Measurements from ENCODE around the gene THRB.

Gene THRB

DNA sequence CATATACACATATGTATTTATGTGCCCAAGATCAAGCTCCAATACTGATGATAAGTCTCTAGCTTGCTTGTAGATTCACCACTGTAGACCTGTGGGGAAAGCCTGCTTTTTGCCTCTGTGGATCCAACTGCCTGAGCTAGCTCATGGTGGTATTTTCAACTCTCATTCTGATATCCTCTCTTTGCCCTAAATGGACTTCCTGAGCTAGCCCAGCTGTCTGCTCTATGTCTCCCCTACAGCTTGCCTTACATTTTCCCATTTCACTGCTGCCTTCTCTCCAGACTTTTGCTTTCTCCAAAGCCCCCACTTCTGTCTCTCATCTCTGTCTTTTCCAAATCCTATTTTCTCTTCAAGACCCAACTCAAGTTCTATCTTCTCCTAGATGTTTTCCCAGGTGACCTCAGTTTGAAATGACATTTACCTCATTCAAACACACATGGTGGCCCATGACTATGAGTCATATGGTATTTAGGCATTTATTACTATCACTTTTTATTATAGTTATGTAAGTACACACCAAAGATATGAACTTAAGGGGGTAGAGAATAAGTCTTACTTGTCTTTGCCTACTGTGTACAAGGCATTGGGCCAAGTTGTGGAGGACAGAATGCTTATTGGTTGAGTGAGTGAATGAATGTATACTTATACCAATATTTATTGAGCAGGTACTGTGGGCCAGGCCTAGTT lies 357.9 kb downstream of the THRB start:
- no peak overlapping the region for H3K9ac ChIP-seq
- H3K4me1 ChIP-seq: peaks cover 5% of the 10 kb centered on the region
- no peak overlapping the region for H2AFZ ChIP-seq

DNA sequence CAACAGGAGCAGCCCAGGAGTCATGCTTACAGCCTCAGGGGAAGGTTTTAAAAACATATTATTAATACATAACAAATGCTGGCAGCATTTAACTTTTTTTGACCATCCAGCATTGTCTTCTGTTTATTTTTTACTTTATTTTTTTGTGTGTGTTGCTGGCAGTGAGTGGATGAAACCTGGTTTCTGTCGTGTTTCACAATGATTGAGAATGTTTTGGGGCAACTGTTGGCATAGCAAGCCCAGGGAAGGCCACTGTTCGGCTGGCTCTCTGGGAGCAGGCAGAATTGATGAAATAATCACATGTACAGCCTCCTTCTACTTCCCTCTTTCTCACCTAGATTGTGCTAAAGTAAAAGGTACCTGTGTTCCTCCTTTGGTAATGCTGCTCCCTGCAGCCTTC lies 359.4 kb downstream of the THRB start:
- TF ChIP-seq, protein P1, sequence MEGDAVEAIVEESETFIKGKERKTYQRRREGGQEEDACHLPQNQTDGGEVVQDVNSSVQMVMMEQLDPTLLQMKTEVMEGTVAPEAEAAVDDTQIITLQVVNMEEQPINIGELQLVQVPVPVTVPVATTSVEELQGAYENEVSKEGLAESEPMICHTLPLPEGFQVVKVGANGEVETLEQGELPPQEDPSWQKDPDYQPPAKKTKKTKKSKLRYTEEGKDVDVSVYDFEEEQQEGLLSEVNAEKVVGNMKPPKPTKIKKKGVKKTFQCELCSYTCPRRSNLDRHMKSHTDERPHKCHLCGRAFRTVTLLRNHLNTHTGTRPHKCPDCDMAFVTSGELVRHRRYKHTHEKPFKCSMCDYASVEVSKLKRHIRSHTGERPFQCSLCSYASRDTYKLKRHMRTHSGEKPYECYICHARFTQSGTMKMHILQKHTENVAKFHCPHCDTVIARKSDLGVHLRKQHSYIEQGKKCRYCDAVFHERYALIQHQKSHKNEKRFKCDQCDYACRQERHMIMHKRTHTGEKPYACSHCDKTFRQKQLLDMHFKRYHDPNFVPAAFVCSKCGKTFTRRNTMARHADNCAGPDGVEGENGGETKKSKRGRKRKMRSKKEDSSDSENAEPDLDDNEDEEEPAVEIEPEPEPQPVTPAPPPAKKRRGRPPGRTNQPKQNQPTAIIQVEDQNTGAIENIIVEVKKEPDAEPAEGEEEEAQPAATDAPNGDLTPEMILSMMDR (IDR thresholded peaks at IDR 0.05): no peak
- Histone ChIP-seq H3K27me3 (ENCODE audit: control insufficient read depth, insufficient read depth, low read length) (no peaks in the 10 kb centered on the region), H3K9me3 (ENCODE audit: control insufficient read depth, low read length) (no peaks in the 10 kb centered on the region), H3K4me2 (ENCODE audit: low read length) (no peak overlapping the region), H3K36me3 (ENCODE audit: control insufficient read depth, insufficient read depth, low read length) (no peaks in the 10 kb centered on the region), H3K79me2 (no peaks in the 10 kb centered on the region), H3K27ac (no peak overlapping the region), H3K4me3 (ENCODE audit: low read depth, low read length) (no peak overlapping the region), H3K9ac (no peak overlapping the region), H2AFZ (no peak overlapping the region), H3K4me1 (peaks cover 5% of the 10 kb centered on the region)

More for the DNA sequence above, 357.9 kb downstream of the THRB start:
- TF ChIP-seq, protein P1 (IDR thresholded peaks at IDR 0.05): no peak
- Histone ChIP-seq H3K4me3 (ENCODE audit: low read depth, low read length) (no peak overlapping the region), H3K36me3 (ENCODE audit: control insufficient read depth, insufficient read depth, low read length) (no peaks in the 10 kb centered on the region), H3K9me3 (ENCODE audit: control insufficient read depth, low read length) (no peaks in the 10 kb centered on the region), H3K79me2 (no peaks in the 10 kb centered on the region), H3K27me3 (ENCODE audit: control insufficient read depth, insufficient read depth, low read length) (no peaks in the 10 kb centered on the region), H3K4me2 (ENCODE audit: low read length) (no peak overlapping the region), H3K27ac (no peak overlapping the region)

DNA sequence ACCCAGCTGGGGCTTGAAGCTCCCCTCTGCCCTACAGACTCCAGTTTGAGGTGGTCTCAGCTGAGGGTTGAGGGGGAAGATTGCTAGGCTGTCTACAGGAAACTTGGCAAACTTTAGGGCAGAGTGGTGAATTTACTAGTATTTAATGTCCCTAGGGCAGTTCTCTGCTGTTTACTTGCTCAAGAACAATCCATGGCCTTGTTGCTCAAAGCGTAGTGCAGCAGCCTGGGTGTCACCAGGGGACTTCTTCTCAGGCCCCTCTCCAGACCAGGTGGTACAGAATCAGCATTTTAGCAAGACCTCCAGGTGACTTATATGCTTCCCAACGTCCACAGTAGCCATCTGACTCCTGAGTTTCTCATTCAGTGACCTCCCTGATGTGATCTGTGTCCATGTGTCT lies 360.7 kb downstream of the THRB start:
- no peak overlapping the region for H2AFZ ChIP-seq
- no peak overlapping the region for H3K4me2 ChIP-seq (ENCODE audit: low read length)
- H3K27ac ChIP-seq: no peak overlapping the region
- H3K36me3 ChIP-seq (ENCODE audit: control insufficient read depth, insufficient read depth, low read length): no peaks in the 10 kb centered on the region
- H3K4me1 ChIP-seq: peaks cover 5% of the 10 kb centered on the region
- no peaks in the 10 kb centered on the region for H3K9me3 ChIP-seq (ENCODE audit: control insufficient read depth, low read length)
- H3K9ac ChIP-seq: no peak overlapping the region
- H3K27me3 ChIP-seq (ENCODE audit: control insufficient read depth, insufficient read depth, low read length): no peaks in the 10 kb centered on the region
- no peaks in the 10 kb centered on the region for H3K79me2 ChIP-seq
- TF ChIP-seq, protein P1 (IDR thresholded peaks at IDR 0.05): no peak
- no peak overlapping the region for H3K4me3 ChIP-seq (ENCODE audit: low read depth, low read length)

- H3K9ac ChIP-seq: no peak overlapping the region
- no peaks in the 10 kb centered on the region for H3K79me2 ChIP-seq
- H3K4me1 ChIP-seq: peaks cover 5% of the 10 kb centered on the region
- no peaks in the 10 kb centered on the region for H3K9me3 ChIP-seq (ENCODE audit: control insufficient read depth, low read length)
- TF ChIP-seq, protein P1 (IDR thresholded peaks at IDR 0.05): no peak
- no peak overlapping the region for H3K27ac ChIP-seq
- no peaks in the 10 kb centered on the region for H3K36me3 ChIP-seq (ENCODE audit: control insufficient read depth, insufficient read depth, low read length)
- H3K27me3 ChIP-seq (ENCODE audit: control insufficient read depth, insufficient read depth, low read length): no peaks in the 10 kb centered on the region
- no peak overlapping the region for H3K4me3 ChIP-seq (ENCODE audit: low read depth, low read length)
- no peak overlapping the region for H2AFZ ChIP-seq
- H3K4me2 ChIP-seq (ENCODE audit: low read length): no peak overlapping the region
These were observed 361.2 kb downstream of the THRB start for GRCh38 chr3:24133436-24133835.

DNA sequence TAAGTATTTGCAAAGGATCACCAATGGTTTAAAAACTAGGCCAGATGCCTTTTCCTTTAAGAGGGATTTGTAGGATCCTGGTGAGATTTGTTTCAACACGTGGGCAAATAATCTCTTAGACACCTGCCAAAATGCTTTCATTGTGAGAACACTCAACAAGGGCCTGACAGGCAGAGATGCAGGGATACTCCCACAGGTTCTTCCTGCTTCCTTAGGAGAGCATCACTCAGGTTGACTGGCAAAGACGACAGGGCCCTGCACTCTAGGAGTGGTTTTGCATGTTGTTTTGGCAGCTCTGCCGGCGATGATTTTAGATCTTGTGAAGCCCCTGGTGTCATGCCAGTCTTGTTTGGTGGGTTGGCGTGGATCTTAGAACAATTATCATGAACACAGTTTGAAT lies 365.1 kb downstream of the THRB start:
- Histone ChIP-seq H3K4me1 (no peaks in the 10 kb centered on the region), H3K4me2 (ENCODE audit: low read length) (no peak overlapping the region), H3K27me3 (ENCODE audit: control insufficient read depth, insufficient read depth, low read length) (no peaks in the 10 kb centered on the region), H2AFZ (no peak overlapping the region), H3K9me3 (ENCODE audit: control insufficient read depth, low read length) (no peaks in the 10 kb centered on the region), H3K79me2 (no peaks in the 10 kb centered on the region), H3K36me3 (ENCODE audit: control insufficient read depth, insufficient read depth, low read length) (no peaks in the 10 kb centered on the region), H3K4me3 (ENCODE audit: low read depth, low read length) (no peak overlapping the region), H3K27ac (no peak overlapping the region), H3K9ac (no peak overlapping the region)
- TF ChIP-seq, protein P1 (IDR thresholded peaks at IDR 0.05): no peak
